H1 (cell line): ENCODE results near the gene SLC30A2. TPM values are rescaled to one million over a fixed set of nuclear protein-coding genes. Genes with fewer than 3 reads are reported as not detected.

Source experiments
- CTCF ChIA-PET: fragments of 300-600 bp; sonication (Branson Sonifier 250); formaldehyde crosslinking; loops from one replicate; lab custom pipeline; 2021; ENCODE audit not compliant: partially characterized antibody; lab: Charles Lee
- POLR2A ChIA-PET: fragments of 300-600 bp; sonication (Branson Sonifier 250); formaldehyde crosslinking; loops from one replicate; lab custom pipeline; 2021; ENCODE audit warnings: inconsistent platforms; ENCODE audit not compliant: partially characterized antibody; lab: Charles Lee
- DNase-seq, 2 experiments: peaks; one replicate each; pipeline versions ENCODE4 v3.0.0 to v3.0.0-alpha.2; 2010 to 2022; ENCODE audit warnings: low spot score in 2 of 2, low read depth in 1 of 2, mixed read lengths in 1 of 2
- FAIRE-seq: peaks from 2 replicates; lab custom pipeline; 2011; peaks lifted over from hg19 to GRCh38; lab: Jason Lieb, UNC
- H2AFZ ChIP-seq: 2 replicates; pipeline ENCODE4 v1.8.1; 2012; ENCODE audit warnings: low read length, inconsistent platforms
- H2AK5ac ChIP-seq: 2 replicates; pipeline ENCODE4 v1.6.1; 2013; ENCODE audit warnings: low read depth, low read length
- H2BK120ac ChIP-seq: replicated peaks from 2 replicates; pipeline ENCODE3; 2013; ENCODE audit warnings: low read depth, low read length, inconsistent platforms
- H2BK12ac ChIP-seq: 2 replicates; pipeline ENCODE4 v1.6.1; 2013; ENCODE audit warnings: low read depth, low read length
- H2BK15ac ChIP-seq: 2 replicates; pipeline ENCODE4 v1.6.1; 2013; ENCODE audit warnings: low read length
- H2BK20ac ChIP-seq: 2 replicates; pipeline ENCODE4 v1.6.1; 2013; ENCODE audit warnings: low read length
- H2BK5ac ChIP-seq: 2 replicates; pipeline ENCODE4 v1.6.1; 2013; ENCODE audit warnings: low read depth, low read length
- H3K14ac ChIP-seq: 2 replicates; pipeline ENCODE4 v1.6.1; 2013; ENCODE audit warnings: inconsistent platforms; ENCODE audit not compliant: insufficient read length
- H3K18ac ChIP-seq: 2 replicates; pipeline ENCODE4 v1.6.1; 2013; ENCODE audit warnings: low read length; ENCODE audit errors: extremely low read depth
- H3K23ac ChIP-seq: 2 replicates; pipeline ENCODE4 v1.6.1; 2013; ENCODE audit warnings: inconsistent platforms; ENCODE audit not compliant: insufficient read length
- H3K23me2 ChIP-seq: 2 replicates; pipeline ENCODE4 v1.6.1; 2013; ENCODE audit warnings: low read depth, low read length
- H3K27ac ChIP-seq: 2 replicates; pipeline ENCODE4 v1.6.1; 2011; ENCODE audit warnings: low read depth, low read length, inconsistent platforms
- H3K27me3 ChIP-seq, 4 experiments: replicated peaks in 1 of 4; 1 replicate in 1 of 4; 2 replicates in 3 of 4; pipeline versions ENCODE4 v1.6.1 to v1.8.1; 2011 to 2013; ENCODE audit warnings: low read length in 3 of 4, mild to moderate bottlenecking in 3 of 4, inconsistent platforms in 2 of 4, mixed read lengths in 2 of 4, moderate library complexity in 1 of 4; ENCODE audit not compliant: control insufficient read depth in 3 of 4, insufficient read depth in 3 of 4; ENCODE audit errors: extremely low read depth in 1 of 4
- H3K36me3 ChIP-seq, 4 experiments: 2 replicates each; pipeline versions ENCODE4 v1.6.1 to v1.8.1; 2011 to 2013; ENCODE audit warnings: mild to moderate bottlenecking in 4 of 4, low read length in 3 of 4, moderate library complexity in 2 of 4, control low read depth in 1 of 4, inconsistent platforms in 1 of 4; ENCODE audit not compliant: insufficient read depth in 4 of 4, control insufficient read depth in 2 of 4
- H3K4ac ChIP-seq: replicated peaks from 2 replicates; pipeline ENCODE3; 2013; ENCODE audit warnings: low read length, low read depth, mixed read lengths, inconsistent platforms; ENCODE audit not compliant: insufficient read length
- H3K4me1 ChIP-seq, 4 experiments: replicated peaks in 1 of 4; 1 replicate in 1 of 4; 2 replicates in 3 of 4; pipeline versions ENCODE4 v1.6.1 to v1.8.1; 2011 to 2013; ENCODE audit warnings: low read length in 3 of 4, inconsistent platforms in 2 of 4, mixed read lengths in 1 of 4; ENCODE audit not compliant: insufficient read depth in 4 of 4, control insufficient read depth in 3 of 4
- H3K4me2 ChIP-seq, 2 experiments: 2 replicates each; pipeline versions ENCODE4 v1.6.1 to v1.8.1; 2011 to 2013; ENCODE audit warnings: low read depth in 2 of 2, low read length in 2 of 2, control low read depth in 1 of 2, inconsistent platforms in 1 of 2, mild to moderate bottlenecking in 1 of 2; ENCODE audit not compliant: insufficient read depth in 1 of 2
- H3K4me3 ChIP-seq, 4 experiments: fragments of 200-600, 300-600 bp in 1 of 4; sonication (generic), shearing (Covaris generic), sonication (Bioruptor Twin) in 1 of 4; 2 replicates each; pipeline versions ENCODE4 v1.5.1 to v1.8.1; 2011 to 2016; ENCODE audit warnings: low read length in 4 of 4, low read depth in 3 of 4, control low read depth in 2 of 4, inconsistent platforms in 2 of 4, mild to moderate bottlenecking in 2 of 4, mixed read lengths in 1 of 4, moderate library complexity in 1 of 4; ENCODE audit not compliant: insufficient read depth in 2 of 4; ENCODE audit errors: extremely low read depth in 1 of 4
- H3K56ac ChIP-seq: replicated peaks from 2 replicates; pipeline ENCODE3; 2013; ENCODE audit warnings: low read depth, mild to moderate bottlenecking, mixed read lengths, low read length, inconsistent platforms; ENCODE audit not compliant: insufficient read length
- H3K79me1 ChIP-seq: 2 replicates; pipeline ENCODE4 v1.6.1; 2013; ENCODE audit warnings: low read depth, low read length, control low read depth
- H3K79me2 ChIP-seq, 2 experiments: 2 replicates each; pipeline versions ENCODE4 v1.6.1 to v1.8.1; 2012 to 2013; ENCODE audit warnings: low read length in 2 of 2, mild to moderate bottlenecking in 2 of 2, inconsistent platforms in 1 of 2; ENCODE audit not compliant: insufficient read depth in 2 of 2, control insufficient read depth in 1 of 2
- H3K9ac ChIP-seq, 4 experiments: replicated peaks in 1 of 4; 1 replicate in 1 of 4; 2 replicates in 3 of 4; pipeline versions ENCODE4 v1.6.1 to v1.8.1; 2011 to 2013; ENCODE audit warnings: low read depth in 3 of 4, low read length in 3 of 4, control low read depth in 2 of 4, mild to moderate bottlenecking in 2 of 4, moderate library complexity in 2 of 4, inconsistent platforms in 1 of 4; ENCODE audit errors: extremely low read depth in 1 of 4
- H3K9me3 ChIP-seq, 2 experiments: 2 replicates each; pipeline versions ENCODE4 v1.6.1 to v1.8.1; 2012 to 2013; ENCODE audit warnings: mild to moderate bottlenecking in 2 of 2, moderate library complexity in 2 of 2, control low read depth in 1 of 2, inconsistent platforms in 1 of 2, low read depth in 1 of 2, low read length in 1 of 2, mixed read lengths in 1 of 2; ENCODE audit not compliant: insufficient read depth in 2 of 2
- H4K20me1 ChIP-seq, 2 experiments: replicated peaks in 1 of 2; 2 replicates each; pipeline versions ENCODE3 to v1.8.1; 2011 to 2013; ENCODE audit warnings: inconsistent platforms in 2 of 2, low read length in 2 of 2, mild to moderate bottlenecking in 1 of 2; ENCODE audit not compliant: insufficient read depth in 2 of 2, control insufficient read depth in 1 of 2
- H4K5ac ChIP-seq: 2 replicates; pipeline ENCODE4 v1.6.1; 2013; ENCODE audit warnings: low read length, low read depth, mixed read lengths, inconsistent platforms; ENCODE audit not compliant: insufficient read length
- H4K8ac ChIP-seq: 2 replicates; pipeline ENCODE4 v1.8.0; 2013; ENCODE audit warnings: mild to moderate bottlenecking, moderate library complexity, low read length, inconsistent platforms; ENCODE audit not compliant: insufficient read depth; ENCODE audit errors: extremely low read depth
- H4K91ac ChIP-seq: replicated peaks from 2 replicates; pipeline ENCODE3; 2013; ENCODE audit warnings: low read length, mixed read lengths, inconsistent platforms; ENCODE audit not compliant: insufficient read length
- WGBS, 2 experiments: shearing (Covaris generic) in 1 of 2; methylation state at CpG; one replicate each; pipeline versions ENCODE4 v1.1.6 to v1.1.7; 2013 to 2015; ENCODE audit warnings: low lambda C conversion rate in 2 of 2, mixed read lengths in 2 of 2, inconsistent platforms in 1 of 2, low coverage in 1 of 2, missing lambda C conversion rate in 1 of 2; ENCODE audit not compliant: insufficient replicate concordance in 2 of 2, insufficient coverage in 1 of 2, insufficient read length in 1 of 2; ENCODE audit errors: extremely low coverage in 1 of 2, missing lambda C conversion rate in 1 of 2; 5-methylcytosine and 5-hydroxymethylcytosine counted together
- polyA plus RNA-seq, 7 experiments: library from polyadenylated mRNA; depleted of rRNA in 3 of 7; stranded (reverse) in 5 of 7; unstranded in 2 of 7; fragments of >200 nt in 5 of 7; fragments of 200-250 nt in 2 of 7; gene quantifications; 1 replicate in 5 of 7; 2 replicates in 1 of 7; 4 replicates in 1 of 7; pipeline versions ENCODE4 v1.2.1 to v1.2.3, GENCODE V29; 2011 to 2013; ENCODE audit warnings: missing spikeins in 2 of 7, mixed read lengths in 2 of 7
- total RNA-seq: library from RNA; stranded (reverse); fragmentation: NEBNext Ultra II Directional; extraction: Animal tissue kit (Norgen Biotek cat#: 25700); gene quantifications from 2 replicates; pipeline ENCODE4 v1.2.1, GENCODE V29; 2021

Gene SLC30A2
- total and polyA plus RNA-seq, 2 of the 8 experiments (the other 6 are each of a cell fraction or from before 2014, with no cell fraction given): 0.19 to 0.76 TPM

DNA sequence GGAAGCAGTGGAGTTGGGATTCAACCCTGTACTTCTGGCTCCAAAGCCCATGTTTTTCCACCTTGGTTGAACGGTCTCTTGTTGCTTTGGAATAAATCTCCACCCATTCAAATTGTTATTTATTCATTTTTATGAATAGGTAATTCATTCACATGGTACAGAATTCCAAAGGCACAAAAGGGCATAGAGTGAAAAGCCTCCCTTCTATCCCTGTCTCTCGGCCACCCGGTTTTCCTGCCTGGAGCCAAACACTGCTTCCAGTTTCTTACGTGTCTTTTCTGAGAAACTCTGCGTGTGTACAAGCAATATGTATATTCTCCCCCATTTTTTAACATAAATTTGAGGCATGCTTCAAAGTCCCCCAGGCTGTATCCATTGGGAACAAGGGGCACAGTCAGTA is 20.4 kb downstream of the SLC30A2 start:
- Histone ChIP-seq H2AFZ (no peak overlapping the region), H4K5ac (no peak overlapping the region), H3K56ac (no peak overlapping the region), H3K23me2 (peaks cover 3% of the 10 kb centered on the region; the same call in 1 of the 2 replicates), H3K18ac (no peak overlapping the region), H3K79me2 (no peaks in the 10 kb centered on the region), H3K4me3 (no peak overlapping the region), H2BK15ac (no peak overlapping the region), H3K14ac (no peak overlapping the region), H3K36me3 (no peaks in the 10 kb centered on the region), H3K23ac (no peak overlapping the region), H3K79me1 (no peaks in the 10 kb centered on the region), H2BK5ac (no peak overlapping the region), H3K4me1 (peaks cover 0 to 16% (median 12%) of the 10 kb centered on the region in 4 experiments; a peak in 6 of 7 replicates), H4K91ac (no peak overlapping the region), H3K27ac (no peak overlapping the region), H3K9ac (no peak overlapping the region), H4K8ac (no peak overlapping the region), H2BK120ac (no peak overlapping the region), H3K4ac (no peak overlapping the region), H3K4me2 (no peak overlapping the region), H4K20me1 (no peaks in the 10 kb centered on the region), H2BK20ac (no peak overlapping the region), H3K27me3 (no peaks in the 10 kb centered on the region), H2BK12ac (no peak overlapping the region), H2AK5ac (no peak overlapping the region), H3K9me3 (no peaks in the 10 kb centered on the region)
- DNase-seq (no peak), FAIRE-seq (no peak)
- WGBS, 2 experiments: 89% methylated on average over 5 of the region's 5 CpGs; no CpG with 5 or more reads in 1 of the 2 experiments
- ChIA-PET CTCF (interaction anchor here (0.9 to 6.4 kb wide), 4 partner anchors 9 to 130 kb away, joined by 4 to 46 read pairs (median 8); no protein-coding TSS in a partner anchor), POLR2A (interaction anchor here (0.9 kb wide), 1 partner anchor 10 kb away, joined by 3 read pairs; no protein-coding TSS in a partner anchor)
